MM.1S (cell line): ENCODE measurements around the gene SLC43A1.

Experiments
- DNase-seq: peaks from one replicate; pipeline ENCODE4 v3.0.0-alpha.2; 2015
- H2AFZ ChIP-seq: fragments of 300-600 bp; sonication (generic); 2 replicates; pipeline ENCODE4 v1.6.0; 2016; ENCODE audit warnings: antibody characterized with exemption, low read length
- H3F3A ChIP-seq: fragments of 300-600 bp; sonication (generic); 2 replicates; pipeline ENCODE4 v1.6.1; 2016; ENCODE audit warnings: mild to moderate bottlenecking, antibody characterized with exemption, low read length, moderate library complexity, mixed read lengths; ENCODE audit not compliant: insufficient read depth
- H3K27ac ChIP-seq: fragments of 300-600 bp; sonication (generic); 2 replicates; pipeline ENCODE4 v1.5.1; 2016; ENCODE audit warnings: mild to moderate bottlenecking, low read length
- H3K27me3 ChIP-seq: fragments of 300-600 bp; sonication (generic); replicated peaks from 2 replicates; pipeline ENCODE4 v1.6.0; 2016; ENCODE audit warnings: low read length; ENCODE audit not compliant: insufficient read depth
- H3K36me3 ChIP-seq: fragments of 300-600 bp; sonication (generic); replicated peaks from 2 replicates; pipeline ENCODE4 v1.6.1; 2016; ENCODE audit warnings: mild to moderate bottlenecking, low read length, mixed read lengths; ENCODE audit not compliant: insufficient read depth
- H3K4me1 ChIP-seq: fragments of 300-600 bp; sonication (generic); 2 replicates; pipeline ENCODE4 v1.6.1; 2016; ENCODE audit warnings: low read length, mixed read lengths
- H3K4me2 ChIP-seq: fragments of 300-600 bp; sonication (generic); 2 replicates; pipeline ENCODE4 v1.6.0; 2016; ENCODE audit warnings: low read depth, low read length
- H3K4me3 ChIP-seq: fragments of 300-600 bp; sonication (generic); 2 replicates; pipeline ENCODE4 v1.5.1; 2016; ENCODE audit warnings: low read length, mixed read lengths
- H3K79me2 ChIP-seq: fragments of 300-600 bp; sonication (generic); 2 replicates; pipeline ENCODE4 v1.6.1; 2016; ENCODE audit warnings: mixed run types, low read length, mixed read lengths
- H3K9ac ChIP-seq: fragments of 300-600 bp; sonication (generic); 2 replicates; pipeline ENCODE4 v1.6.1; 2016; ENCODE audit warnings: low read length, mixed read lengths
- H3K9me2 ChIP-seq: fragments of 300-600 bp; sonication (generic); replicated peaks from 2 replicates; pipeline ENCODE4 v1.6.1; 2016; ENCODE audit warnings: mild to moderate bottlenecking, low read length, mixed read lengths; ENCODE audit not compliant: insufficient read depth
- H3K9me3 ChIP-seq: fragments of 300-600 bp; sonication (generic); replicated peaks from 2 replicates; pipeline ENCODE4 v1.6.1; 2016; ENCODE audit warnings: mild to moderate bottlenecking, low read length, mixed read lengths; ENCODE audit not compliant: insufficient read depth
- H4K20me1 ChIP-seq: fragments of 300-600 bp; sonication (generic); 2 replicates; pipeline ENCODE4 v1.6.1; 2016; ENCODE audit warnings: mild to moderate bottlenecking, low read length, moderate library complexity, mixed read lengths; ENCODE audit not compliant: insufficient read depth
- EZH2 ChIP-seq: fragments of 300-600 bp; sonication (generic); optimal IDR thresholded peaks from 2 replicates; pipeline ENCODE3; 2017; ENCODE audit warnings: low read depth, mild to moderate bottlenecking, antibody characterized with exemption, low read length, mixed read lengths
- EZH2phosphoT487 ChIP-seq: fragments of 300-600 bp; sonication (generic); IDR thresholded peaks from 2 replicates; pipeline ENCODE4 v1.6.1; 2018; ENCODE audit warnings: antibody characterized with exemption, low read length
- TF ChIP-seq, protein P1 (sequence below): fragments of 300-600 bp; sonication (generic); IDR thresholded peaks from 2 replicates; pipeline ENCODE4 v1.5.1; 2016; ENCODE audit warnings: antibody characterized with exemption, low read length, mixed read lengths

The SLC43A1 gene

DNA sequence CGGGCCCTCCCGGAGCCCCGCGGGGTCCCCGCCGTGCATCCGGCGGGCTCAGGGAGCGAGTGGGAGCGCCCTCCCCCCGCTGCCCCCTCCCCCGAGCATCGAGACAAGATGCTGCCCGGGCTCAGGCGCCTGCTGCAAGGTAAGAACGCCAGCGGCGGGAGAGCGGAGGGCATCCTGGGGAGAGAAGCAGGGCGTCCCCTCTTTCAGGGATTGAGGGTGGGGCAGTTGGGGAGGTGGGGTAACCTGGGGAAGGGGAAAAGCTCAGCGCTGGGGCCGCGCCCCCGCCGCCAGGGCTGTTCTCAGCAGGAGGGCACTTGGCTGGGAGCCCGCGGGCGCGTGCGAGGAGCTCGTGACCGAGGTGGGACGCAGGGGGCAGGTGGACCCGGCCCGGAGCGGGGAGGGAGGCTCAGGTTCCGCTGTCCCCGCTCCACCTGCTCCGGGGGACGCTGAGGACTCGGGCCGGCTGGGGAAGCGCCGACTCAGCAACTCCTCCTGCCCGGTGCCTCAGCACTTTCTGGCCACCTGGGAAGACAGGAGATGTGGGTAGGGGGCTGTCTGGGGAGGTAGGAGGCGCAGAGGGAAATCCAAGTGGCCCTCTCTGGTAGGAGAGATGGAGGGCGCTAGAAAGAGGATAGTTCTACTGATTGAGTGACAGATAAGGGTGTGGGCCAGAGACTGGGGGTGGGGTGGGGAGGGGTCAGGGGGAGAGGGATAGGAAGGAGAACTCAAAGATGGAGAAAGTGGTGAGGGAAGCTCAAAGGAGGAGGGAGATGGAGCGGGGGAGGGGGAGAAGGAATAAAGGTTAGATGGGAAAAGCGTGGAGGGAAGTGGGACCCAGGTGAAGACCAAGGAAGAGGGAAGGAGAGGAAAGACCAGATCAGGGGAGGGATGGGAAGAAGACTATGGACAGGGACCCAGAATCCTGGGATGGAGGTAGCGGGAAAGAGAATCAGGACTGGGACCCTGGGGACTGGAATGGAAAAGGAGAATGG lies 54.4 kb downstream of the SLC43A1 start:
- Histone ChIP-seq H3F3A (0 out of 2 replicates have a peak, but pooled peaks cover 3% of the 10 kb centered on the region), H3K4me2 (peak overlapping the region; percentile 78)
- DNase-seq: no peak

GRCh38 chr11:57460022-57460757 lies 55.3 kb downstream of the SLC43A1 start, which contains the start of gene RTN4RL2:
TSS of gene RTN4RL2 (plus strand) at chr11:57460528. CDS start at chr11:57460866, 338 bp downstream.
- Histone ChIP-seq H3K79me2 (no peaks in the 10 kb centered on the region), H3K4me1 (peaks cover 17% of the 10 kb centered on the region), H3K9me2 (no peaks in the 10 kb centered on the region), H3K4me2 (peak within 1 kb of the TSS; percentile 96), H3F3A (0 out of 2 replicates have a peak, but pooled peaks cover 3% of the 10 kb centered on the region), H3K27me3 (peaks cover 13% of the 10 kb centered on the region), H2AFZ (peak within 1 kb of the TSS; percentile 91), H3K9ac (peak within 1 kb of the TSS; percentile 40; the same call in 1 of the 2 replicates), H3K36me3 (no peaks in the 10 kb centered on the region), H3K4me3 (peak within 1 kb of the TSS; percentile 71), H4K20me1 (no peaks in the 10 kb centered on the region), H3K9me3 (no peaks in the 10 kb centered on the region), H3K27ac (no peak within 1 kb of the TSS)
- TF ChIP-seq EZH2phosphoT487: no peak
- TF ChIP-seq, protein P1, sequence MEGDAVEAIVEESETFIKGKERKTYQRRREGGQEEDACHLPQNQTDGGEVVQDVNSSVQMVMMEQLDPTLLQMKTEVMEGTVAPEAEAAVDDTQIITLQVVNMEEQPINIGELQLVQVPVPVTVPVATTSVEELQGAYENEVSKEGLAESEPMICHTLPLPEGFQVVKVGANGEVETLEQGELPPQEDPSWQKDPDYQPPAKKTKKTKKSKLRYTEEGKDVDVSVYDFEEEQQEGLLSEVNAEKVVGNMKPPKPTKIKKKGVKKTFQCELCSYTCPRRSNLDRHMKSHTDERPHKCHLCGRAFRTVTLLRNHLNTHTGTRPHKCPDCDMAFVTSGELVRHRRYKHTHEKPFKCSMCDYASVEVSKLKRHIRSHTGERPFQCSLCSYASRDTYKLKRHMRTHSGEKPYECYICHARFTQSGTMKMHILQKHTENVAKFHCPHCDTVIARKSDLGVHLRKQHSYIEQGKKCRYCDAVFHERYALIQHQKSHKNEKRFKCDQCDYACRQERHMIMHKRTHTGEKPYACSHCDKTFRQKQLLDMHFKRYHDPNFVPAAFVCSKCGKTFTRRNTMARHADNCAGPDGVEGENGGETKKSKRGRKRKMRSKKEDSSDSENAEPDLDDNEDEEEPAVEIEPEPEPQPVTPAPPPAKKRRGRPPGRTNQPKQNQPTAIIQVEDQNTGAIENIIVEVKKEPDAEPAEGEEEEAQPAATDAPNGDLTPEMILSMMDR: no peak
- no peak for TF ChIP-seq EZH2
- no peak for DNase-seq

More for the DNA sequence above, 54.4 kb downstream of the SLC43A1 start:
- Histone ChIP-seq H3K27ac (no peak overlapping the region), H3K79me2 (no peaks in the 10 kb centered on the region), H4K20me1 (no peaks in the 10 kb centered on the region), H3K4me3 (peak overlapping the region; percentile 61), H2AFZ (peak overlapping the region; percentile 78), H3K9me3 (no peaks in the 10 kb centered on the region), H3K27me3 (peaks cover 13% of the 10 kb centered on the region), H3K4me1 (peaks cover 17% of the 10 kb centered on the region), H3K36me3 (no peaks in the 10 kb centered on the region), H3K9ac (peak overlapping the region; percentile 40; the same call in 1 of the 2 replicates), H3K9me2 (no peaks in the 10 kb centered on the region)
- TF ChIP-seq EZH2: no peak
- no peak for TF ChIP-seq EZH2phosphoT487
- TF ChIP-seq, protein P1: no peak

GRCh38 chr11:57459164-57460021 lies 56.1 kb downstream of the SLC43A1 start:
- Histone ChIP-seq H3K4me2 (peak overlapping the region; percentile 96), H3K36me3 (no peaks in the 10 kb centered on the region), H4K20me1 (no peaks in the 10 kb centered on the region), H3K9me3 (no peaks in the 10 kb centered on the region), H3K4me1 (peaks cover 17% of the 10 kb centered on the region), H3K27ac (no peak overlapping the region), H3K79me2 (no peaks in the 10 kb centered on the region), H3K4me3 (peak overlapping the region; percentile 71), H2AFZ (peak overlapping the region; percentile 91), H3K27me3 (peaks cover 13% of the 10 kb centered on the region), H3K9me2 (no peaks in the 10 kb centered on the region), H3F3A (0 out of 2 replicates have a peak, but pooled peaks cover 3% of the 10 kb centered on the region), H3K9ac (no peak overlapping the region)
- no peak for DNase-seq
- TF ChIP-seq, protein P1: no peak
- TF ChIP-seq EZH2phosphoT487 (no peak), EZH2 (no peak)
